Caco-2 (cell line): ENCODE results near the gene LPAR2. TPM values are rescaled to one million over a fixed set of nuclear protein-coding genes. Genes with fewer than 3 reads are reported as not detected.
"Not testable (repeated sequence)": the region's sequence is repeated elsewhere in the genome, so short reads cannot be mapped to it uniquely, and the experiment has no call there.

Experiments
- BruUV-seq: library from RNA; stranded (reverse); fragments of 400-500 nt; replicated peaks from 2 replicates; lab custom pipeline; 2021; lab: Mats Ljungman, UMichigan
- CTCF ChIA-PET: fragments of 300-600 bp; sonication (Branson Sonifier 250); formaldehyde crosslinking; loops from one replicate; lab custom pipeline; 2022; ENCODE audit warnings: antibody characterized with exemption; lab: Charles Lee
- POLR2A ChIA-PET: fragments of 300-600 bp; sonication (Branson Sonifier 250); formaldehyde crosslinking; loops from one replicate; lab custom pipeline; 2022; ENCODE audit warnings: antibody characterized with exemption; lab: Charles Lee
- DNase-seq, 2 experiments: peaks; one replicate each; pipeline versions ENCODE4 v3.0.0 to v3.0.0-alpha.2; 2020 to 2022
- H3K27me3 ChIP-seq: replicated peaks from 2 replicates; pipeline ENCODE4 v1.6.0; 2011; ENCODE audit warnings: low read length; ENCODE audit not compliant: control insufficient read depth, insufficient read depth
- H3K36me3 ChIP-seq: 2 replicates; pipeline ENCODE4 v1.5.1; 2011; ENCODE audit warnings: low read length; ENCODE audit not compliant: control insufficient read depth, insufficient read depth
- H3K4me1 ChIP-seq: fragments of 250-450 bp; sonication (Bioruptor Pico); 2 replicates; pipeline ENCODE4 v1.5.1; 2020; ENCODE audit warnings: mild to moderate bottlenecking
- H3K4me3 ChIP-seq: 2 replicates; pipeline ENCODE4 v1.5.1; 2011; ENCODE audit warnings: low read depth, mild to moderate bottlenecking, control low read depth, low read length
- H3K9me3 ChIP-seq: fragments of 250-450 bp; sonication (Bioruptor Pico); 2 replicates; pipeline ENCODE4 v1.5.1; 2020; ENCODE audit warnings: mild to moderate bottlenecking, moderate library complexity
- H3K27ac Mint-ChIP-seq: one replicate; pipeline ENCODE4 v1.8.0; 2022; ENCODE audit warnings: mixed read lengths; ENCODE audit not compliant: unreplicated experiment
- H3K27me3 Mint-ChIP-seq: one replicate; pipeline ENCODE4 v1.8.0; 2022; ENCODE audit warnings: mixed read lengths; ENCODE audit not compliant: insufficient read depth, unreplicated experiment
- H3K36me3 Mint-ChIP-seq: one replicate; pipeline ENCODE4 v1.8.0; 2022; ENCODE audit warnings: mild to moderate bottlenecking, mixed read lengths; ENCODE audit not compliant: insufficient read depth, unreplicated experiment
- H3K4me1 Mint-ChIP-seq: one replicate; pipeline ENCODE4 v1.8.0; 2022; ENCODE audit warnings: low read depth, mixed read lengths; ENCODE audit not compliant: unreplicated experiment
- H3K4me3 Mint-ChIP-seq: one replicate; pipeline ENCODE4 v1.8.0; 2022; ENCODE audit warnings: mild to moderate bottlenecking, moderate library complexity, mixed read lengths; ENCODE audit not compliant: unreplicated experiment
- H3K9me3 Mint-ChIP-seq: one replicate; pipeline ENCODE4 v1.8.0; 2022; ENCODE audit warnings: mixed read lengths; ENCODE audit not compliant: unreplicated experiment
- intact Hi-C: fragments of 100-400 bp; cut with micrococcal nuclease; formaldehyde crosslinking; loops from one replicate; pipeline ENCODE4 v1.10.0; 2022; ENCODE audit not compliant: unreplicated experiment
- total RNA-seq: library from RNA; stranded (reverse); gene quantifications from 2 replicates; pipeline ENCODE4 v1.2.3, GENCODE V29; 2022
- TF ChIP-seq, protein P1 (sequence below), 2 experiments: fragments of 200-600 bp in 1 of 2; IDR thresholded peaks; 1 replicate in 1 of 2; 2 replicates in 1 of 2; pipeline versions ENCODE4 v1.5.1 to v1.8.0; 2011 to 2022; ENCODE audit warnings: antibody characterized with exemption in 1 of 2, control low read depth in 1 of 2, inconsistent platforms in 1 of 2, low read depth in 1 of 2, low read length in 1 of 2, mild to moderate bottlenecking in 1 of 2, moderate library complexity in 1 of 2; ENCODE audit not compliant: insufficient read depth in 1 of 2, severe bottlenecking in 1 of 2, unreplicated experiment in 1 of 2

Gene LPAR2
- total RNA-seq, 1 experiment from 2014 or later: 29.3 TPM

- Histone ChIP-seq H3K27me3 (no peaks in the 10 kb centered on the region), H3K4me3 (no peak overlapping the region), H3K9me3 (no peaks in the 10 kb centered on the region), H3K36me3 (no peaks in the 10 kb centered on the region), H3K4me1 (peaks cover 14% of the 10 kb centered on the region)
- DNase-seq: no peak
- BruUV-seq: no TSS peak
- intact Hi-C loops: loop anchor here (5.0 kb wide), 1 partner anchor 63 kb away; no protein-coding TSS in a partner anchor
- TF ChIP-seq, protein P1, sequence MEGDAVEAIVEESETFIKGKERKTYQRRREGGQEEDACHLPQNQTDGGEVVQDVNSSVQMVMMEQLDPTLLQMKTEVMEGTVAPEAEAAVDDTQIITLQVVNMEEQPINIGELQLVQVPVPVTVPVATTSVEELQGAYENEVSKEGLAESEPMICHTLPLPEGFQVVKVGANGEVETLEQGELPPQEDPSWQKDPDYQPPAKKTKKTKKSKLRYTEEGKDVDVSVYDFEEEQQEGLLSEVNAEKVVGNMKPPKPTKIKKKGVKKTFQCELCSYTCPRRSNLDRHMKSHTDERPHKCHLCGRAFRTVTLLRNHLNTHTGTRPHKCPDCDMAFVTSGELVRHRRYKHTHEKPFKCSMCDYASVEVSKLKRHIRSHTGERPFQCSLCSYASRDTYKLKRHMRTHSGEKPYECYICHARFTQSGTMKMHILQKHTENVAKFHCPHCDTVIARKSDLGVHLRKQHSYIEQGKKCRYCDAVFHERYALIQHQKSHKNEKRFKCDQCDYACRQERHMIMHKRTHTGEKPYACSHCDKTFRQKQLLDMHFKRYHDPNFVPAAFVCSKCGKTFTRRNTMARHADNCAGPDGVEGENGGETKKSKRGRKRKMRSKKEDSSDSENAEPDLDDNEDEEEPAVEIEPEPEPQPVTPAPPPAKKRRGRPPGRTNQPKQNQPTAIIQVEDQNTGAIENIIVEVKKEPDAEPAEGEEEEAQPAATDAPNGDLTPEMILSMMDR (IDR thresholded peaks at IDR 0.05; ENCODE audit: insufficient read depth in 1 of 2, low read depth in 1 of 2, low read length in 1 of 2, severe bottlenecking in 1 of 2, unreplicated experiment in 1 of 2): no peak
- CTCF ChIA-PET: no interaction called here
- Mint-ChIP-seq H3K27ac (no peak overlapping the region), H3K27me3 (no peaks in the 10 kb centered on the region), H3K36me3 (peaks cover 10% of the 10 kb centered on the region), H3K4me1 (peaks cover 6% of the 10 kb centered on the region), H3K4me3 (no peak overlapping the region), H3K9me3 (no peaks in the 10 kb centered on the region)
- POLR2A ChIA-PET: no interaction called here
Observed at GRCh38 chr19:19615086-19615485, 12.9 kb downstream of the LPAR2 start.

- Mint-ChIP-seq H3K36me3 (peaks cover 1% of the 10 kb centered on the region), H3K9me3 (no peaks in the 10 kb centered on the region), H3K4me1 (peaks cover 6% of the 10 kb centered on the region), H3K27me3 (no peaks in the 10 kb centered on the region), H3K4me3 (no peak overlapping the region), H3K27ac (peak overlapping the region; percentile 74)
- intact Hi-C loops: no loop called here
- H3K9me3 ChIP-seq: no peaks in the 10 kb centered on the region
- TF ChIP-seq, protein P1 (IDR thresholded peaks at IDR 0.05; ENCODE audit: insufficient read depth in 1 of 2, low read depth in 1 of 2, low read length in 1 of 2, severe bottlenecking in 1 of 2, unreplicated experiment in 1 of 2): no peak
- ChIA-PET POLR2A (interaction anchor here (0.7 to 1.0 kb wide), 2 partner anchors 15 to 246 kb away, joined by 4 read pairs; partner anchors contain the start of gene LPAR2), CTCF (interaction anchor here (0.5 to 0.9 kb wide), 4 partner anchors 11 to 84 kb away, joined by 3 to 6 read pairs (median 4); no protein-coding TSS in a partner anchor)
- H3K4me1 ChIP-seq: peaks cover 14% of the 10 kb centered on the region
- no TSS peak for BruUV-seq
- no peaks in the 10 kb centered on the region for H3K27me3 ChIP-seq
- H3K36me3 ChIP-seq: no peaks in the 10 kb centered on the region
- no peak overlapping the region for H3K4me3 ChIP-seq
- peak; percentile 53 to 71 for DNase-seq
Observed at GRCh38 chr19:19613506-19613905, 14.5 kb downstream of the LPAR2 start.

DNA sequence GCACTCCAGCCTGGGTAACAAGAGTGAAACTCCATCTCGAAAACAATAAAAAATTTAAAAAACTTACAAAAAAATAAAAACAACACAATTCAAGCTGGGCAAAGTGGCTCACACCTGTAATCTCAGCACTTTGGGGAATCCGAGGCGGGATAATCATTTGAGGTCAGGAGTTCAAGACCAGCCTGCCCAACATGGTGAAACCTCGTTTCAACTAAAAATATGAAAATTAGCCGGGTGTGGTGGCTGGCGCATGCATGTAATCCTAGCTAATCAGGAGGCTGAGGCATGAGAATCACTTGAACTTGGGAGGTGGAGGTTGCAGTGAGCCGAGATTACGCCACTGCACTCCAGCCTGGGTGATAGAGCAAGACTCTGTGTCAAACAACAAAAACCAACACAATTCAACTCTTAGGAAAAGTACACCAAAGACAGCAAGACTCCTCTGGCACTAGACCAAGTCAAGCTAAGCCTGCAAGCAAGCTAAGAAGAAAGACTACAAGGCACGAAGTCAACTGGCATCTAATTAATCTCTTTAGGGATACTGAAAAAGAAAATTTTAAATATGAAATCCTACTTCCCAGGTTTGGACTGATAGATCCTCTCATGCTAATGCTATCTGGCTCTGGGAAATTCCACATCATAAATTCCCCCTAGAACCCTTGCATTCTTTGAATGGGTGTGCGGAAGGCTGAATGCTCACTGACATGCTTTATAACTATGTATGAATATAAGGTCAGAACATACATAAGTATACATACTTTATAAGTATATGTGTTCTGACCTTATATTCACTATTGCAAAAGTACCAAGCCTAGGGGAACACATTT, 17.4 kb downstream of the LPAR2 start:
- TF ChIP-seq, protein P1 (IDR thresholded peaks at IDR 0.05; ENCODE audit: insufficient read depth in 1 of 2, low read depth in 1 of 2, low read length in 1 of 2, severe bottlenecking in 1 of 2, unreplicated experiment in 1 of 2): no peak
- intact Hi-C loops: no loop called here
- H3K9me3 Mint-ChIP-seq: no peaks in the 10 kb centered on the region
- H3K4me3 ChIP-seq: no peak overlapping the region
- no peak overlapping the region for H3K27ac Mint-ChIP-seq
- H3K4me1 ChIP-seq: peaks cover 18% of the 10 kb centered on the region
- ChIA-PET POLR2A (interaction anchor here (0.7 kb wide), 1 partner anchor 38 kb away, joined by 4 read pairs; no protein-coding TSS in a partner anchor), CTCF (no interaction called here)
- no TSS peak for BruUV-seq
- no peaks in the 10 kb centered on the region for H3K27me3 ChIP-seq
- DNase-seq: no peak
- H3K9me3 ChIP-seq: no peaks in the 10 kb centered on the region
- no peaks in the 10 kb centered on the region for H3K27me3 Mint-ChIP-seq
- no peaks in the 10 kb centered on the region for H3K36me3 ChIP-seq
- H3K36me3 Mint-ChIP-seq: no peaks in the 10 kb centered on the region
- no peak overlapping the region for H3K4me3 Mint-ChIP-seq
- peaks cover 6% of the 10 kb centered on the region for H3K4me1 Mint-ChIP-seq

- BruUV-seq, POLR2A ChIA-PET, H3K27me3 Mint-ChIP-seq: not testable (repeated sequence)
Observed at GRCh38 chr19:19606686-19607085, 21.3 kb downstream of the LPAR2 start.

More at GRCh38 chr19:19606686-19607085, 21.3 kb downstream of the LPAR2 start:
- H3K9me3 ChIP-seq, H3K36me3 ChIP-seq, H3K4me3 ChIP-seq, intact Hi-C loops, H3K4me1 ChIP-seq, H3K4me3 Mint-ChIP-seq, CTCF ChIA-PET, H3K36me3 Mint-ChIP-seq, H3K9me3 Mint-ChIP-seq, H3K27me3 ChIP-seq, H3K4me1 Mint-ChIP-seq, DNase-seq: not testable (repeated sequence)
- H3K27ac Mint-ChIP-seq: peak overlapping the region; percentile 48
